CD4-positive, alpha-beta T cell treated with Interleukin-21 for 1 hour (primary cell): Measurements from ENCODE around the gene PNPO.
"Not testable (repeated sequence)": the region's sequence is repeated elsewhere in the genome, so short reads cannot be mapped to it uniquely, and the experiment has no call there.

Experiments
- DNase-seq: peaks from one replicate; pipeline ENCODE4 v3.0.0-alpha.2; 2020

Gene PNPO

DNA sequence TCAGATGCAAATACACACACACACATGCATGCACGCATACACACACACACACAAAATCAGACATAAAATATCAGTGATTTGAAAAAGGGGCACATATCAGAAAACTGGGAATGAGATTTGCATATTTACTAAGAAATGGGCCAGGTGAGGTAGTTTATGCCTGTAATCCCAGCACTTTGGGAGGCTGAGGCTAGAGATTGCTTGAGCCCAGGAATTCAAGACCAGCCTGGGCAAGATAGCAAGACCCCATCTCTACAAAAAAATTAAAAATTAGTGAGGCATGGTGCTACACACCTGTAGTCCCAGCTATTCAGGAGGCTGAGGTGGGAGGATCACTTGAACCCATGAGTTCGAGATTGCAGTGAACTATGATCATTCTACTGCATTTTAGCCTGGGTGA, 22.4 kb upstream of the PNPO start:
- no peak for DNase-seq

DNA sequence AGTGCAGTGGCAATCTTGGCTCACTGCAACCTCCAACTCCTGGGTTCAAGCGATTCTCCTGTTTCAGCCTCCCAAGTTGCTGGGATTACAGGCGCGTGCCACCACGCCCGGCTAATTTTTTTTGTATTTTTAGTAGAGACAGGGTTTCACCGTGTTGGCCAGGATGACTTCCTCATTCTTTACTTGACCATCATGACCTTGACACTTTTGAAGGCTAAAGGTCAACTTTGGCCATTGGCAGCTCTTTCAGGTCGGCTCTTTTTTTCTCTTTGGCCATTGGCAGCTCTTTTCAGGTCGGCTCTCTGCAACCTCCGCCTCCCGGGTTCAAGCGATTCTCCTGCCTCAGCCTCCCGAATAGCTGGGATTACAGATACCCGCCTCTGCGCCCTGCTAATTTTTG, 21.5 kb upstream of the PNPO start:
- not testable (repeated sequence) for DNase-seq

DNA sequence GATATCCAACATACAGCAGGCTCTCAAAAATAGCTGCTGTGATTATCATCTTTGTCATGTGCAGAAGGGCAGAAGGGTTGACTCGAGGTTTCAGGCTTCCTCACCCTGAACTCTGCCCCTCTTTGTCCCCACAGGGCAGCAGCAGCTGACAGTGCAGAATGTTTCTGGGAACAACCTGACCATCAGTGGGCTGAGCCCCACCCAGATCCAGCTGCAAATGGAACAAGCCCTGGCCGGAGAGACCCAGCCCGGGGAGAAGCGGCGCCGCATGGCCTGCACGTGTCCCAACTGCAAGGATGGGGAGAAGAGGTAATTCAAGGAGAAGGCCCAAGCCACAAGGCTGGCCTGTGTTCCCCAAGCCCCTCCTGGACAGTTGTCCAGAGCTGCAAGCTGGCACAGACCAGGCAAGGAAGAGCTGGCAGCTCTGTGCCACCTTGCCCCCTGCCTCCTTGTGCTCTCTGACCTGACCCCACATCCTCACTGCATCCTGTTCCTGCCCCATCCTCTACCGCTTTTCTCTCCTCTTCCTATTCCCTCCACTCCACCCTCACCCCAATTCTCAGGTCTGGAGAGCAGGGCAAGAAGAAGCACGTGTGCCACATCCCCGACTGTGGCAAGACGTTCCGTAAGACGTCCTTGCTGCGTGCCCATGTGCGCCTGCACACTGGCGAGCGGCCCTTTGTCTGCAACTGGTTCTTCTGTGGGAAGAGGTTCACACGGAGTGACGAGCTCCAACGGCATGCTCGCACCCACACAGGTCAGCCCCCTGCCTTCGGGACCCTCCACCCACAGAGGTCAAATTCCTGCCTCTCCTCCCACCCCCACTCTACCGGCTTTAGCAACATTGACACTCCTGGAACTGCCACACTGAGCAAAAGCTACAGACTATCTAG, 16.3 kb upstream of the PNPO start:
- no peak for DNase-seq

DNA sequence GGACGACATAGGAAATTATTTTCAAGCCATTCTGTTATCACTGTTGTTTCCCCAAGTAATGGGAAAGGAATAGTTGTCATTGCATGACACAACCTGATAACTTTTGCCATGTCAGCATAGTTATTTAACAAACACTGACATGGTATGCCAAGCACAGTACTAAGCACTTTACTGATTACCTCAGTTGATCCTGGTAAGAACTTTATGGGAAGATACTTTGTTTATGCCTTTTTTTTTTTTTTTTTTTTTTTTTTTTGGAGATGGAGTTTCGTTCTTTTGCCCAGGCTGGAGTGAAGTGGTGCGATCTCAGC, 15.7 kb upstream of the PNPO start:
- DNase-seq = no peak

DNA sequence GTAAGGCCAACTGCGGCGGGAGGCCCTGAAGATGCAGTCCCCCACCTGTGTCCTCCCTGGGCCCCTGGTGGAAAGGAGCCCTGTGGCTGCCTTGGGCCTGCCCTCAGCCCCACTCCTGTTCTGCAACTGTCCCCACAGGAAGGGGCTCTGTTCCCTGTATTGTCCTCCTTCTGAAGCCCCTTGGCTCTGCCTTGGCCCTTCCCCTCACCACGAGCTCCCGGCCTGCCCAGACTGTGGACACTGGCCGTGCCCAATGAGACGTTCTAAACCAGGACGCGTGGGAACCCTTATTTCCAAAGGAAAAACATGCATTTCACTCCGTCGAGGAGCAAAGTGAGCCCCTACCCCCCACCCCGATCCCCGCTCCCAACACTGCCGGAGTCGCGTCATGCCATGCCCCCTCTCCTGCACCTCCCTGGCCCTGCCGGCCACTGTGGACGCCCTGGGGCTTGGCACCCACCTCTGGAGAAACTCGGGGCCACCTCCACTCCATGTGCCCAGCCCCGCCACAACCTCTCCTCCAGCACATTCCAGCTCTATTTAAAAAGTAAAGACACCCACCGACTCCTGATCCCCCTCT, 13.5 kb upstream of the PNPO start:
- DNase-seq = no peak

DNA sequence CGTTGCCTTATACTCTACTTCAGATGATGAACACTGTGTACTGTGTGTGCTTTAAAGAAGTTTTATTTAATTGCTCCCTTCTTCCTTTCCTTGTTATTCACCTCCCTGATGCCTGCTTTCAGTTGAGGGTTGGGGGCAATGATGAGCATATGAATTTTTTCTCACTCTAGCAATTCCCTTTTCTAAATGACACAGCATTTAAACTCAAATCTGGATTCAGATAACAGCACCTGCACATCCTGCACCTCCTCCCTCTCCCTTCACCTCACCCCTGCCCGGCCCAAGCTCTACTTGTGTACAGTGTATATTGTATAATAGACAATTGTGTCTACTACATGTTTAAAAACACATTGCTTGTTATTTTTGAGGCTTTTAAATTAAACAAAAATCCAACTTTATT, 13.0 kb upstream of the PNPO start:
- DNase-seq = no peak

DNA sequence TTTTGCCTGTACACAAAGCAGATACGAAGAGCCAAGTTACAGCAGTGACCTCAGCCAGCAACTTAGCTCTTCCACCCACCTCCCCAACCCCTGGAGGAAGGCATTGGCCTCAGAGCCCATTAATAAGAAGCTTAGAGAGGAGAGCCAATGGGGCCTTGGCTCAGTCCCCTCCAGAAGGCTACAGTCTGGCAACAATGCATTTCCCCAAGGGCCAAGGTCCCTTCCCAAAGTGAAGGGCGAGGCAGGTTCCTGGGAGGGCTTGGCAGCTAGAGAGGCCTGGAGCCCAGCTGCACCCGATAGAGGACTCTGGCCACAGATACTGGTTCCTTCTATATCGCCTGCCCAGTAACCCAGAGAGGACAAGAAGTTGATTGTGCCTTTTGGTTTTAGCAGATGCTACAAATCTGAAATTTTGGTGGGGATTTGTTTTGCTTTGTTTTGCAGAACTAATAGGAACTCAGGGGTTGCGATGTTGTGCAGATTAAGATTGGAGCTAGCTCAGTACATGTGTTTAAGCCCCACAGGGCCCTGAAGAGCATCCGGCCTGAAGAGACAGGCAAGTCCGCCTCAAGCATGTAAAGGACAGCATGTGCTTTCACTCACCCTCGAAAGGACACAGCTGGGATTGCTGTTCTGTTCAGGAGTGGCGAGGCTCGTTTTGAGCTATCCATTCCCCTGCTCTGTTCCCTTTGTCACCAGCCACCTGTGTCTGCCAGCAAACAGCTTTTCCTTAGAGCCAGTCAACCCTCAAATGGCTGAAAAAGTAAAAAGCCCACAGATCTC, 12.0 kb upstream of the PNPO start:
- no peak for DNase-seq

DNA sequence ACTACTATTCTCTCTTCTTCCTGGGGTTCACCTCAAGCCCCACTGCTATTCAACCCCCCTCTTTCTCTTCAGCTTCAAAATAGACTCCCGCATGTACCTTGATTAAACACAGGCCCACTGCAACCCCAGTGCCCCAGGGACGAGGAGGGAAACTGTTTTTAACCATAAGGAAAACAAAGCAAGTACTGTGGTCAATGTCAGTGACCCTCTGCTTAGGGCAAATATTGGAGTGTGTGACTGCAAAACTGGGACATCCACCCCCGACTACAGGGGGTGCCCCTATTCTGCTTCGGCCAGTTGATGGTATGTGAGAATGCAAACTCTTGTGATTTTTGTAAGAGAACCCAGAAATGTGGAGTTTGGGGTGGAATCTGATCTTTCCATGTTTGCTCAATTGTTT, 9.5 kb upstream of the PNPO start:
- DNase-seq = no peak

DNA sequence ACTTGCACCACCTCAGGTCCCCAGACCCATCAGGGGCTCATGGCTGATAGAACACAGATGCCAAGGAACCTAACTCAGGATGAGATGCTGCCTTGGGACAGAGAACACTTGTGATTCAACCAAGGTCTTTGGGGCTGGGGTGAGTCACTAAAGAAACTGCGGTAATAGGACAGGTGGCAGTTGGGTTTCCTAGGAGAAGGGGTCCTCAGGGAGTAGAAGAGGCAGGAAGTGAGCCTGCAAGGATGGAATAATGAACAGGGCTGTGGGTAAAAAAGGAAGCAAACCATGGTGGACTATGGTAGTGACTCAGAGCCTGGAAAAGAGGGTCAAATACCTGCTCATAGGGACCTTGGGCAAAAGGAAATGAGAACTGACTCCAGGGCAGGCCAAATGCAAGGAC, 6.5 kb upstream of the PNPO start:
- DNase-seq = no peak

DNA sequence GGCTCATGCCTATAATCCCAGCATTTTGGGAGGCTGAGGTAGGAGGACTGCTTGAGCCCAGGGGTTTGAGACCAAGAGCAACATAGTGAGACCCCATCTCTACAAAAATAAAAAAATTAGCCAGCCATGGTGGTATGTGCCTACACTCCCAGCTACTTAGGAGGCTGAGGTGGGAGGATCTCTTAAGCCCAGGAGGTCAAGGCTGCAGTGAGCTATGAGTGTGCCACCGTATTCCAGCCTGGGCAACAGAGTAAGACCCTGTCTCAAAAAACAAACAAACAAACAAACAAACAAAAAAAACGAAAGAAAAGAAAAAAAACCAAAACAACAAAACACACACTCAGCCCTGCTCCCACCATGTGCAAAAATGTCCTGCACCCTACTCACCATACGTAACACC, 5.9 kb upstream of the PNPO start:
- not testable (repeated sequence) for DNase-seq

DNA sequence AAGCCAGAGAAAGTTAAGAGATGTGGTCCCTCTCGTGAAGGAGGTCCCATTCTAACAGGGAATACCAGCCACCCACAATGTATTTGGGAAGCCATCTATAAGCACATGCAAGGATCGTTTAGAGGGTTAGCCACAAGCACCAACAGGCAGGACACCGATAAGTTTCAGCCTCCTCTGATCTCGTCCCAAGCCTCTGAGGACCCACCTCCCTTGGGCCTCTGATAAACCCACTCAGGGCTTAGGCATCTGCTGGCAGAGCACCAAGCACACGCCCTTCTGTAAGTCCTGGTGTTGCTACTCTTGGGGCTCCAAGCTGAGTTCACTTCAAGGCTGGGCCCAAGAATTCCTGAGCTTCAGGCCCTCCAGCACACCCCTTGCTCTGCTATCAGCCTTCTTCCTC, 5.4 kb upstream of the PNPO start:
- DNase-seq = no peak

DNA sequence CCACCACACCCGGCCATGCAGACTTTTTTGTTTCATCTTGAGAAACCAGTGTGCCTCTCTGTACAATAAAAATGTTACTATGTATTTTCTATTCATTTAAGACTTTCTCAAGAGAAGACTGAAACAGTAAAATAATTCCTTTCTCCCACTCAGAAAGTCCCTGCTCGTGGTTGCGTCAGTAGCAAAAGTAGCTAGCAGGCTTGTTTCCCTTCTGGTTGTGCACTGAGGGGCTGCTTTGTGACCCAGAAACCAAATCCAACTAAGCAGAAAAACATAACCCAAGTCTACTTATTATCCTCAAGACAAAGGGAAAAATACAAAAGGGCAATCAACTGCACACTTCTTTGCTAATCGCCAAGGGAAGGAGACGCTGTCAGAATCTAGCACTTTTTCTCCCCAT, 3.4 kb upstream of the PNPO start:
- no peak for DNase-seq

DNA sequence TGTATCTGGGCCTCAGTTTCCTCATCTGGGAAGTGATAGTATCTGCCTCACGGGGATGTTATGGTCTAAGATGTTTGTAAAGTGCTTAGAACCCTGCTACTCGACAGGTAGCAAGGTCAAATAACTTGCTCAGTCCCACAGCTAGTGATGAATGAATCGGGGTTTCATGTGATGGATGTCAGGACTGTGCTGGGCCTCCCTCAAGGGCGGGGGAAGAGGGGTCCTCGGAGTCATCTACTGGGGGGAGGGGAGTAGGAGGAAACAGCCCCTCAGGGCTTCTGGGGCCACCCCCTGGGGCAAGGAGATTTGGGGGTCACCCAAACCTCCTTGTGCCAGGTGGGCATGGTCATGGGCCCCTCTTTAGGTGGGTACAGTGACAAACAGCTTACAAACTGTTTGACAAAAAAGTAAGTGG, 732 bp downstream of the PNPO start:
- peak; percentile 15 for DNase-seq

DNA sequence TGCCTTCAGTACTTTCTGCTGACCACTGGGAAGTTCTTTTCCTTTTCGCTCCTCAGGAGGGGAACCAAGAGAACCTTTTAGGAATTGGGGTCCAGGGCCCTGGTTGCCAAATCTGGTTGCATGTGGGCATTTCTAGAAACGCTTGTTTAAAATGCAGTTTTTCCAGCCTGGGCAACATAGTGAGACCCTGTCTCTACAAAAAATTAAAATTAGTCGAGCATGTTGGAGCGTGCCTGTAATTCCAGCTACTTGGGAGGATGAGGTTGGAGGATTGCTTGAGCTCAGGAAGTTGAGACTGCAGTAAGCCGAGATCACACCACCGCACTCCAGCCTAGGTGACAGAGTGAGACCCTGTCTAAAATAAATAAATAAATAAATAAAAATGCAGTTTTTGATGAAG, 1.2 kb downstream of the PNPO start:
- no peak for DNase-seq

DNA sequence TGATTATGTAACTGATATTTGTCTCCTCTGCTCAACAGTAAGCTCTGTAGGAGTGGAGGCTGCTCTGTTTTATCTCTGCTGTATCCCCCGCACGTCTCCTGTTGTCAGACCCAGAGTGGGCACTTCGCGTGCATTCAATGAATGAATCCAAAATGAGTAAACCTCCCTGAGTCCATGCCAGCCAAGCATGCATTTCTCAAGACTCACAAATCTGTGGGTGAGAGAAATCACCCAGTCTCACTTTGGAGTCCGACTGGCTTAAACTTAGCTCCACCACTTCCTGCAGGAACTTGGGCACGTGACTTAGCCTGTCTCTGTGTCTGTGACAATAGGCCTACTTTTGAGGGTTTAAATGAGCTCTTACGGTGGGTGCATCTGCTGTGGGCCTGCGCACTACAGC, 3.7 kb downstream of the PNPO start:
- DNase-seq = peak; percentile 25

DNA sequence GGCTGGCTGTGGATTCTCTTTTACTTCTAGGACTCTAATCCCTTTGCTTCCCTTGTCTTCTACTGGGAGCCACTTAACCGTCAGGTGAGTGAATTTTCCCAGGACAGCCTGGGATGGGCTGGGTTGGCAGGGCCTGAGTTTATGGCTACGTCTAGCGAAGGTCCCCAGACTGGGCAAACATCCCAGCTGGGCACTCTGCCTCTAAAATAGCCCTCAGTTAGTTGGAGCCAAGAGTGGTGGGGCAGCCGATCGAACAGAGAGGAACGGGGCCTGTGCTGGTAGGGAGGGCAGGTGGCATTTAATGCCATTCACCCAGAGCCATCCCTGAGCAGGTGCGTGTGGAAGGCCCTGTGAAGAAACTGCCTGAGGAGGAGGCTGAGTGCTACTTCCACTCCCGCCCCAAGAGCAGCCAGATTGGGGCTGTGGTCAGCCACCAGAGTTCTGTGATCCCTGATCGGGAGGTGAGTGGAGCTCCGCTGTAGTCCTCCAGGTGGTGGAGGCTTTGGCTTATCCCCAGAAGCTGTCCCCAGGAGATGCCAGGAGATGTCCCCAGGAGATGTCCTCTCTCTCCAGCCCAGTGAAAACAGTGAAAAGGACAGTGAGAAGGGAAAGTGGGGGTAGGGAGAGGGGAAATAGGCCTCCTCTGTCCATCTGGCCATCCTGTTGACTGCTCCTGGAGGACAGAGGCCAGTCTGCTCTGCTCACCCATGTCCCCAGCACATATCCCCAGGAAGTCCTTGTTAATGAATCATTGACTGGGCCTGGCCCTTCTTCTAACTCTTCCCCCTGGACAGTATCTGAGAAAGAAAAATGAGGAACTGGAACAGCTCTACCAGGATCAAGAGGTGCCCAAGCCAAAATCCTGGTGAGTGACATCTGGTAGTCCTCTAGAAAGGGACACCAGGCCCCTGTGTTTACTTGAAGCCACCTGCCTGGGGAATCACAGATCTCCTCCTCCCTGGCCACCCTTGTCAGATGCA, 4.4 kb downstream of the PNPO start:
- no peak for DNase-seq

DNA sequence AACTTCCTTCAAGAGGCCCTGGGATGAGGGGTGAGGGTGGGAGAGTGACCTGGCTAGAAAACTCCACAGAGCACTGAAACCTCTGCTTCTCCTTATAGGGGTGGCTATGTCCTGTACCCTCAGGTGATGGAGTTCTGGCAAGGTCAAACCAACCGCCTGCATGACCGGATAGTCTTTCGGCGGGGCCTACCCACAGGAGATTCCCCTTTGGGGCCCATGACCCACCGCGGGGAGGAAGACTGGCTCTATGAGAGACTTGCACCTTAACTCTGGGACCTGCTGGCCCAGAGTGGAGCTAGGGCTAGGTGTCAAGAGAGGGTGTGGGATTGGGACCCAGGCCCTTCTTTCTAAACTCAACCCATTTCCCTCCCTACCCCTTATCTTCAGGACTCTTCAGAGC, 5.1 kb downstream of the PNPO start:
- no peak for DNase-seq

DNA sequence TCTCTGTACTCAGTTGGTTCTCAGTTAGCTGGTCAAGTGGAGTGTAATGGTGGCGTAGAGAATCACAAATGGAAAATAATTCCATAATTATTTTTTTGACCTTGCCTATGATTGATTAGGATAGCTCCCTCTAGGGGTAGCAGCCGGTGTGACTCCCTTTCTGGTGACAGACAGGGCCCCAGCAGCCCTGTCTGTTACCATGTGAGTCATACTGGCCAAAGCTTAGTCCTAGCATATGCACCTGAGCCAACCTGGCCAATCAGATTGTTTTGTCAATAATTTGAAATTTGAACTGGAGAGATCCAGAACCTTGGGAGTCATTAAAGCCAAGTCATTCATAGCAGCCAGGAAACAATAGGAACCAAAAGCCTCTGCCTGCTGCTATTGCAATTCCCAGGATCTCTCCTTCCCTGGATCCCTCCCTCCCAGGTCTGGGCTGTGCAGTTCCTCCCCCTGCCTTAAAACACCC, 5.6 kb downstream of the PNPO start:
- peak; percentile 79 for DNase-seq

DNA sequence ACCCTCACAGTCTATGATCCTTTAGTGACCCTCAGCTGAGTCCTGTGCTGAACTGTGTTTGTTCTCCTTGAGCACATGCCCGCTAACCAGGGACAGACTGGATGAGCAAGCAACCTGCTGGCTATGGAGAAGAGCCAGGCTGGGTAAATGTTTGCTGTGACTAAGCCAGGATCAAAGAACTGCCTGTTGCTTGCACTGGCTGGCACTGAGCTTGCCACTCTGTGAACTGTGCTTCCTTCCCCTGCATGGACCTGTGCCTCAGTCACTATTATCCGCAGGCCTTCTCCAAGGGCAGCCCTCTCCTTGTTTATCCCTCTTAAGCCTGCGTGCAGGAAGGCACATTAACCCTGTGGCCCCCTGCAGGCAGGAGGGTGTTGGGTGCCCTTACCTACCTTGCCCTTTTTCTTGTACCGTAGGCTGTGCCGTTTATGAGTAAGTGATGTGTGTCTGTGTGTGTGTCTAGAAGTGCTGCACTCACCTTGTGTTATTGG, 7.4 kb downstream of the PNPO start:
- DNase-seq = no peak

DNA sequence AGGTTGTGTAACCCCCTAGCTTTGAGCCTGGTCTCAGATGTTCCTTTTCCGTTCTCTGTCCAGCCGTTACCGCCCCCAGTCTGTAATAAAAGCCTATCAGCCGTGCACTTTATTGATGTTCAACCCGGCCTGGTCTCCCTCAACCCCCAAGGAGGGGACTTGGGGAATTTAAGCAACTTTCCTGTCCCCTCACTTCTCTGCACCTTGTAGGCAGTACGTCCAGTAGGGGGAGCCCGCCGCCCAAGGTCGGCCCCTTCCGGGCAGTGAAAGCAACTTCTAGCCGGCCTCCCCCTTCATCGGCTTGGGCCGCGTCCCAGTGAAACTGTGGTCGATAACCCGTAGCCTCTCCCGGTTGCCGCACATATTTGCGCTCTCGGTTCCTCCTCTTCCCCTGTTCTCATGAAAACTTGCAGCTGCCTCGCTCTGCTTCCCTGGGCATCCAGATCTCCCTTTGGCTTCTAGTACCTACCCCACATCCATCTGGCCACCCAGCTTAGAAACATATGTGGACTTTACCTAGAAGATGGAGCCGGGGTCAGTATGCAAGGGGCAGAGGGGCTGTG, 7.9 kb downstream of the PNPO start:
- peak; percentile 80 for DNase-seq

DNA sequence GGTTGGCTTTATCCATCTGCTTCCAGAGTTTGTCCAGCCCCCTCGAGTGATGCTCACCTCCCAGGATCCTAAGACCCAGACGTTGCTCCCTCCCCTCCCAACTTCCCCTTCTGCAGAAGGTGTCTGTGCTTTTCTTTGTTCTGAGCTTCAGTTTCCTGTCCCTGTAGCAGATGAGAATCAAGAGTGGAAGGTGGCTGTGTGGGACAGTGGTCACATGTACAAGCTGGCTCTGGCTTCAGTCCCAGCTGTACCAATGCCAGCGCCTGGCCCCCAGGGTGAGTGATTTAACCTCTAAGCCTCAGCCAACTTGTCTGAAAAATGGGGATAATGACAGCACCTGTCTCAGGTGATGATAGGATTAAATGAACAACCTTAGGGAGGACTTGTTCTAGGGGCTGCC, 8.6 kb downstream of the PNPO start:
- no peak for DNase-seq

DNA sequence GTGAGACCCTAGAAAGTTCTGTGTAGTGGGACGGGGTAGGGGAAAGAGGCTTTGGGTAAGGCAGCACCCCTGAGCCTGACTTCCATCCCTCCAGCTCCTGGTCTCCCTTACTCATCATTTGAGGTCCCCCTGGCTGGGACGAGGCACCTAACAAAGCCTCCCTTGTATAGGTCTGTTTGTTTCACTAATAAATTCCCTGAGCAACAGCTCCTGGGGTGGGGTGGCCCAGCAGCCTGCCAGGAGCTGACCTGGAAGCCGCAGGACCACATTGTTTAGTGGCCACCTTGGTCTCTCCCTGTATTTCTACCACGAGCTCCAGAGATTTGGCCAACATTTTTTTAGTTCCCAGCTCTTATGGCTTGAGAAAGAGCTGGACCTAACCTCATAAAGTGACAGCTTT, 9.1 kb downstream of the PNPO start:
- DNase-seq = no peak
